DOHH2 (cell line): Measurements from ENCODE around the gene SH3BP5.

Source experiments
- EZH2phosphoT487 ChIP-seq: fragments of 200-600 bp; sonication (generic); IDR thresholded peaks from 2 replicates; pipeline ENCODE4 v1.6.1; 2017; ENCODE audit warnings: borderline replicate concordance, mild to moderate bottlenecking, antibody characterized with exemption, low read length, moderate library complexity, mixed read lengths
- TF ChIP-seq, protein P1 (sequence below): fragments of 200-600 bp; sonication (generic); IDR thresholded peaks from one replicate; pipeline ENCODE4 v1.5.1; 2014; ENCODE audit warnings: antibody characterized with exemption, mild to moderate bottlenecking, low read depth, low read length; ENCODE audit not compliant: poor library complexity, severe bottlenecking

DNA sequence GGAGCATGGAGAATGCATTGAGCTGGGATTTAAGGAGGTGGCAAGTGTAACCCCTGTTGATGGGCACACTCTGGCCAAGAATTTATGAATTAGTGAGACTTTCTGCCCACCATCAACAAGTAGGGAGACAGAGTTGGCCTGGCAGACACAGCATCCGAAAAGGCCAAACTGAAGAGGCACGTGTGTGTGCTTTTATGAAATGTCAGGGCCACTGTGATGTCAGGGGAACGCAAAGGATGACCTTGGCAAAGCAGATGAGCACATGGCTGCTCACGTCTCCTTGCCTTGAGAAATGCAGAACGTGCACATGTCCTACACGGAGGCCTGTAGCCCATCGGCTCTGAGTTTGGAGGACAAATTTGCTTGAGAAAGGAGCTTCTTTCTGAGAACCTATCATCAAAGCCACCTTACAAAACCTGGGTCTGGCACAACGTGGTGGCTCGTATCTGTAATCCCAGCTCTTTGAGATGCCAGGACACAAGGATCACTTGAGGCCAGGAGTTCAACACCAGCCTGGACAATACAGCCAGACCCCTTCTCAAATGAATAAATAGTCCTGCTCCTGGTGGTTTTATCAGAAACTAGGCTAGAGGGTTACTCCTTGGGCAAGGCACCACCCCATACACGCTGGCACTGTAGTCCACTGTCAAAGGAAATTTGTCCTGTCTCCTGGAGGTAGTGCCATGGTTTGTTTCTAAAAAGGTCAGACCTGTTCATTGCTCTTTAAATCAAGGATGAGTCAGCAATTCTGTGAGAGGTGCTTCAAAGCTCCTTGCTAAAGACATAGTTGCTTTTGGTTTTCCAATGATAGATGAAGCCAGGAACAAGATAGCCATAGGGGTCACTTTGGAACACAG is 941 bp upstream of the SH3BP5 start:
- TF ChIP-seq EZH2phosphoT487: no peak
- TF ChIP-seq, protein P1, sequence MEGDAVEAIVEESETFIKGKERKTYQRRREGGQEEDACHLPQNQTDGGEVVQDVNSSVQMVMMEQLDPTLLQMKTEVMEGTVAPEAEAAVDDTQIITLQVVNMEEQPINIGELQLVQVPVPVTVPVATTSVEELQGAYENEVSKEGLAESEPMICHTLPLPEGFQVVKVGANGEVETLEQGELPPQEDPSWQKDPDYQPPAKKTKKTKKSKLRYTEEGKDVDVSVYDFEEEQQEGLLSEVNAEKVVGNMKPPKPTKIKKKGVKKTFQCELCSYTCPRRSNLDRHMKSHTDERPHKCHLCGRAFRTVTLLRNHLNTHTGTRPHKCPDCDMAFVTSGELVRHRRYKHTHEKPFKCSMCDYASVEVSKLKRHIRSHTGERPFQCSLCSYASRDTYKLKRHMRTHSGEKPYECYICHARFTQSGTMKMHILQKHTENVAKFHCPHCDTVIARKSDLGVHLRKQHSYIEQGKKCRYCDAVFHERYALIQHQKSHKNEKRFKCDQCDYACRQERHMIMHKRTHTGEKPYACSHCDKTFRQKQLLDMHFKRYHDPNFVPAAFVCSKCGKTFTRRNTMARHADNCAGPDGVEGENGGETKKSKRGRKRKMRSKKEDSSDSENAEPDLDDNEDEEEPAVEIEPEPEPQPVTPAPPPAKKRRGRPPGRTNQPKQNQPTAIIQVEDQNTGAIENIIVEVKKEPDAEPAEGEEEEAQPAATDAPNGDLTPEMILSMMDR: no peak
